Left renal cortex interstitium (tissue), 4 donors: Measurements from ENCODE around the gene NRL. TPM values are rescaled to one million over a fixed set of nuclear protein-coding genes. Genes with fewer than 3 reads are reported as not detected.
A peak's percentile ranks its signal among the peaks of the same experiment; 100 is the strongest.

Source experiments
- DNase-seq, 4 donors: peaks; one replicate each; pipeline ENCODE4 v3.0.0-alpha.2; 2013; ENCODE audit warnings: low read depth in 4 of 4, low spot score in 2 of 4, missing footprints in 1 of 4
- polyA plus RNA-seq, 4 donors: library from polyadenylated mRNA; unstranded; fragments of 120-200 nt; gene quantifications; one replicate each; pipeline ENCODE4 v1.2.1, GENCODE V29; 2013; ENCODE audit not compliant: insufficient read length in 4 of 4

Gene NRL
- 1 to 10 TPM; 2.2 to 5.2 (median 3.0) TPM for polyA plus RNA-seq

- peak; percentile 99 to 100 (median 99) for DNase-seq
These were observed at the start of gene NRL, which contains the start of gene DCAF11 for GRCh38 chr14:24114532-24115421. TSS of gene NRL (minus strand) at chr14:24114949. CDS start at chr14:24082848, 32,101 bp downstream. TSS of gene DCAF11 (plus strand) at chr14:24114777. CDS start at chr14:24115595, 818 bp downstream.

GRCh38 chr14:24162093-24162492 is 47.3 kb upstream of the NRL start:
- DNase-seq = no peak

- DNase-seq = peak; percentile 91 to 96 (median 92)
These were observed 46.4 kb upstream of the NRL start, which contains the start of gene IRF9 for GRCh38 chr14:24160850-24161804. TSS of gene IRF9 (plus strand) at chr14:24161265. CDS start at chr14:24162145, 880 bp downstream.

DNA sequence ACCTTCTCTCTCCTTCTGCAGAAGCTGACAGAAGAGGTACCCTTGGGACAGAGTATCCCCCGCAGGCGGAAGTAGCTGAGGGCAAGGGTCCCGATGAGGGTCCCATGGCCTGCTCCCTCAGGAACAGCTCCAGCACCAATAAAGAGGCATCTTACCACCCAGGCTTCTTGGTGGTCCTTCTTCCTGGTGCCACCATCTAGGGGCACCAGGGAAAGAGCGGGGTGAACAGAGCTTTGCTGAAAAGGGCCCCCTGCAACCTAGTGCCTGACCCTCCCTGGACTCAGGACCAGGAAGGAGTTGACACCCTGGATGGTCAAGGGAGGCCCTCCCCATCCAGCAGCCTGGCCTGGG is 45.7 kb upstream of the NRL start:
- DNase-seq = no peak

GRCh38 chr14:24159777-24160498 is 45.2 kb upstream of the NRL start:
- DNase-seq = no peak

GRCh38 chr14:24157331-24157730 is 42.6 kb upstream of the NRL start:
- DNase-seq = no peak

DNA sequence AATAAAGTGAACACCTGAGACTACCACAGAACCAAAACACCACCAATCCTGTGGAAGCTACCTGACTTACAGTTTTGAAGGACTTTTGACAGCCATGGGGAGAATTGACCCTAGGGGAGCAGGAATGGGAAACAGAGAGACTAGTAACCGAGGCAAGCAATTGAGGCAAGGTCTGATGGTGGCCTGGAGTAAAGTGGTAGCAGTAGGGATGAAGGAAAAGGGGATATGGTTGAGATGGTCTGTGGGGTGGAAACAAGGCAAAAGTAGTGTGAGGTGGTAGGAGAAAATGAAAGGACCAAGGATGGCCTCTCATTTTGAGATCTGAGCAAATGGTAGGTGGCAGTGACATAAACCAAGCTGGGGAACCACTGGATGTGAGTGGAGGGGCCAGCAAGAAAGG is 42.1 kb upstream of the NRL start:
- no peak for DNase-seq

DNA sequence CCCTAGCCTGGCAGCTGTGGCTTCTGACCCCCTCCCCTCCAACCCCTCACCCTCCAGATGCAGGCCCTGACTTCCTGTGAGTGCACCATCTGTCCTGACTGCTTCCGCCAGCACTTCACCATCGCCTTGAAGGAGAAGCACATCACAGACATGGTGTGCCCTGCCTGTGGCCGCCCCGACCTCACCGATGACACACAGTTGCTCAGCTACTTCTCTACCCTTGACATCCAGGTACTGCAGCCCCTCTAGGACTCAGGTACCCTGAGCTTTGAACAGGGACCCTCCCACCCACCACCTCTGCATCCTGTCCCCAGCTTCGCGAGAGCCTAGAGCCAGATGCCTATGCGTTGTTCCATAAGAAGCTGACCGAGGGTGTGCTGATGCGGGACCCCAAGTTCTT is 40.4 kb upstream of the NRL start:
- DNase-seq = no peak

- DNase-seq = no peak
These were observed 36.8 kb upstream of the NRL start for GRCh38 chr14:24151404-24152080.

DNA sequence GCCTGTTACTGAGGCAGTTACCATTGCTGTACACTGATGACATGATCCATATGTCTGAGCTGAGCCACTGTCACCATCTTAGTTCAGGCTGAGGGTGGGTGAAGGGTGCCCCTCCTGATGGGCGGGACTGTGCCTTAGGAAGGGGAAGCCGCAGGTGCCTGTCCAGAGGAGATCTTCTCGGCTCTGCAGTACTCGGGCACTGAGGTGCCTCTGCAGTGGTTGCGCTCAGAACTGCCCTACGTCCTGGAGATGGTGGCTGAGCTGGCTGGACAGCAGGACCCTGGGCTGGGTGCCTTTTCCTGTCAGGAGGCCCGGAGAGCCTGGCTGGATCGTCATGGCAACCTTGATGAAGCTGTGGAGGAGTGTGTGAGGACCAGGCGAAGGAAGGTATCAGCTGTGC is 36.2 kb upstream of the NRL start:
- no peak for DNase-seq

- DNase-seq = no peak
These were observed 35.8 kb upstream of the NRL start for GRCh38 chr14:24150567-24150966.

DNA sequence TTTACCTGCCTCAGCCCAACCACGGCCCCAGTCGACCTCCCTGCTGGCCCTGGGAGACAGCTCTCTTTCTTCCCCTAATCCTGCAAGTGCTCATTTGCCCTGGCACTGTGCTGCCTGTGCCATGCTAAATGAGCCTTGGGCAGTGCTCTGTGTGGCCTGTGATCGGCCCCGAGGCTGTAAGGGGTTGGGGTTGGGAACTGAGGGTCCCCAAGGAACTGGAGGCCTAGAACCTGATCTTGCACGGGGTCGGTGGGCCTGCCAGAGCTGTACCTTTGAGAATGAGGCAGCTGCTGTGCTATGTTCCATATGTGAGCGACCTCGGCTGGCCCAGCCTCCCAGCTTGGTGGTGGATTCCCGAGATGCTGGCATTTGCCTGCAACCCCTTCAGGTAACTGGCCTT is 35.3 kb upstream of the NRL start:
- no peak for DNase-seq

- no peak for DNase-seq
These were observed 34.7 kb upstream of the NRL start for GRCh38 chr14:24149302-24149969.

DNA sequence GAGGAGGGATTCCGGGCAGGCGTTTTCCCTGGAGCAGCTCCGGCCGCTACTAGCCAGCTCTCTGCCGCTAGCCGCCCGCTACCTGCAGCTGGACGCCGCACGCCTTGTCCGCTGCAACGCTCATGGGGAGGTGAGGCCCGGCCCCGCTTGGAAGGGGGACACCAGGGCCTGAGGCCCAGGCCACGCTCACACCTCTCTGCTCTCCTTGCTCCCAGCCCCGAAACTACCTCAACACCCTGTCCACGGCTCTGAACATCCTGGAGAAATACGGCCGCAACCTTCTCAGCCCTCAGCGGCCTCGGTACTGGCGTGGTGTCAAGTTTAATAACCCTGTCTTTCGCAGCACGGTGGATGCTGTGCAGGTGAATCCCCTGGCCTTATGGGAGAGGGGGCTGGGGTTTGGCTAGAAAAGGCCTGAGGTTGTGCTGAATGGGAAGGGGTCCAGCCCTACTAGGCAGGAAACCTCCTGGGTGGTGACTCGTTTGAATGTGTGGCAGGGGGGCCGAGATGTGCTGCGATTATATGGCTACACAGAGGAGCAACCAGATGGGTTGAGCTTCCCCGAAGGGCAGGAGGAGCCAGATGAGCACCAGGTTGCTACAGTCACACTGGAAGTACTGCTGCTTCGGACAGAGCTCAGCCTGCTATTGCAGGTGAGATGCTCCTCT is 33.1 kb upstream of the NRL start:
- DNase-seq = no peak

DNA sequence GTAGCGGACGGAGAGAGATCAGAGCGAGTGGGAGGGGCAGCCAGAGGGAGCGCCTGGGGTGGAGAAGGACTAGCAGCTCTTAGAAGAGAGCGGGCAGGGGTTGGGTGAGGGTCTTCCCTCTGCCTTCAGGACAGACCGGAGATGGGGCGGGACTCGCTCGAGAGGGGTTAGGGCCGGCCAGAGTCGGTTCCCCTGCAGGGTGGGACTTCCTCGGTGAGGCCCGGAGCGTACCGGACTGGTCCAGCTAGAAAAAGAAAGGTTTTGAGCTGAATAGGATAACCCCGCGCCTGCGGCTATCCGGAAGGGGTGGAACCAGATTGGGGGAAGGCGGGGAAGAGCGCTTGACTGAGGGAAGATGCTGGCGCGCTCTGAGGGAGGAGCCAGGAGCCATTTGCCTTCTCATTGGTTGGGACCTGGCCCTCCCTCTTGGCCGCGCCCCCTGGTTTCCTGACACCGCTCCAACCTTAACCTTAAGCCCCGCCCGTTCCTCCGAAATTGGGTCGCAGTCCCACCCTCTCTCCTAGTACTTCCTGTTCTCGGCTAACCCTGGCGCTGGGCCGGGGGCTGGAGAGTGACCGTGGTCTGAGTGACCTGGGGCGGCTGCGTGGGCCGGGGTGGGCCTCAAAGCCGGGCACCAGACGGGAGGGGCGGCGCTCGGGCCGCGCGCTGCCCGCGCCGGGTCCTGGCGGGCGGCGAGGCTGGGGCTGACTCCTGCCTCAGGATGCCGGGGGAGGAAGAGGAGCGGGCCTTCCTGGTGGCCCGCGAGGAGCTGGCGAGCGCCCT is 32.4 kb upstream of the NRL start, which contains the start of gene RNF31:
Gene RNF31 (plus strand): TSS at position 521 of the 783 bp plus-strand sequence. CDS start 201 bp downstream, at position 722.
- DNase-seq = peak; percentile 89 to 98 (median 94)

- DNase-seq = peak; percentile 83 to 94 (median 90)
These were observed 31.8 kb upstream of the NRL start, which contains the start of gene PSME2 for GRCh38 chr14:24146453-24146977. TSS of gene PSME2 (minus strand) at chr14:24146610. CDS start at chr14:24146581, 29 bp downstream.

DNA sequence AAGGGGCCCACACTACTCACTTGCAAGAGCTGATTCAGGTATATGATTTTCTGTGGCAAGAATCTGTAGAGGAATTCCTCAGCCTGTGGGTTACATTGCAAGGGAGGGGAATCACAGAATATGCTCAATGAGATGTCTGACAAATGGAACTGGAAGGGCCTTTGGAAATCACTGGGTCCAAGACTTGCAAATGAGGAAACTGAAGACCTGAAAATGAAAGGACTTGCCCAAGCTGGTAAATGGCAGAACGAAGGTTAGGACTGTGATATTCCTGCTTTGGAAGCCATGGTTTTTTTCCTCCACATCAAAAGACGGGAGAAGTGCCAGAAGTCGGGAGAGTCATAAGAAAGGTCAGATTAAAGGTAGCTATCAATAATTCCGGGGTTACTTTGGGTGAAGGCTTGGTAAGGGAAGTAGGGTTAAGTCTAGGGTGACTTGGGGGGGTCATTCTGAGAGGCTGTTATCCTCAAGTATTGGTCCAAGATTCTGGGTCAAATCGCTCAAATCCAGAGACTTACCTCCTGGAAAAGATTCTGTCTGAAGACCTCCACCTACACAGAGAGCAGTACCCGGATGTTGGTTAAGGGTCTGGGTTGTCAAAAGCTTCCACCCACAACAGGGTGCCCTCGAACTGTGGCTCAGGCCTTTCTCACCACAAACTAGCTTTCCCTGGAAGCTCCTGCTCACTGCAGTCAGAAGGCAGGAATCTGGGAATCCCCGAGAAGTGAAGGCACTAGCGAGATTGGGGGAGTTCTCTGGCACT is 31.1 kb upstream of the NRL start:
- DNase-seq = peak in 1 of 4 donors; percentile 50
